Mucosa of rectum (tissue), 2 donors: ENCODE results near the gene TUBAL3.
A peak's percentile ranks its signal among the peaks of the same experiment; 100 is the strongest.

Experiments used
- H3K27ac ChIP-seq, 2 donors: one replicate each; pipeline ENCODE4 v1.7.0; 2013; ENCODE audit warnings: inconsistent platforms in 2 of 2, low read depth in 2 of 2, low read length in 2 of 2
- H3K27me3 ChIP-seq, 2 donors: one replicate each; pipeline ENCODE4 v1.7.0; 2013; ENCODE audit warnings: low read length in 2 of 2; ENCODE audit not compliant: control insufficient read depth in 2 of 2, insufficient read depth in 2 of 2
- H3K36me3 ChIP-seq, 2 donors: one replicate each; pipeline ENCODE4 v1.7.0; 2013; ENCODE audit warnings: low read length in 2 of 2; ENCODE audit not compliant: control insufficient read depth in 2 of 2, insufficient read depth in 2 of 2
- H3K4me1 ChIP-seq, 2 donors: one replicate each; pipeline ENCODE4 v1.7.0; 2013; ENCODE audit warnings: low read length in 2 of 2, mild to moderate bottlenecking in 1 of 2; ENCODE audit not compliant: control insufficient read depth in 2 of 2, insufficient read depth in 2 of 2
- H3K4me3 ChIP-seq, 2 donors: one replicate each; pipeline ENCODE4 v1.7.0; 2013; ENCODE audit warnings: low read length in 2 of 2
- H3K9ac ChIP-seq, 2 donors: one replicate each; pipeline ENCODE4 v1.7.0; 2013; ENCODE audit warnings: low read length in 2 of 2, low read depth in 1 of 2, mild to moderate bottlenecking in 1 of 2
- H3K9me3 ChIP-seq, 2 donors: one replicate each; pipeline ENCODE4 v1.7.0; 2013; ENCODE audit warnings: low read length in 2 of 2; ENCODE audit not compliant: control insufficient read depth in 2 of 2
- donor health status: healthy.
- donor health status: Normal muscosa, but diverticular disease.

The TUBAL3 gene

GRCh38 chr10:5404208-5405041, at the start of gene TUBAL3:
TSS of gene TUBAL3 (minus strand) at chr10:5404828. CDS start at chr10:5404792, 36 bp downstream.
- Histone ChIP-seq H3K36me3 (no peaks in the 10 kb centered on the region), H3K4me1 (peaks cover 0 to 3% of the 10 kb centered on the region in 2 donors), H3K4me3 (peak within 1 kb of the TSS; percentile 50 to 72), H3K9ac (peak within 1 kb of the TSS in 1 of 2 donors; percentile 44), H3K27me3 (no peaks in the 10 kb centered on the region), H3K27ac (peak within 1 kb of the TSS; percentile 35 to 68), H3K9me3 (no peaks in the 10 kb centered on the region)

GRCh38 chr10:5453749-5454489, 49.3 kb upstream of the TUBAL3 start:
- Histone ChIP-seq H3K9ac (no peak overlapping the region), H3K27ac (no peak overlapping the region), H3K27me3 (no peaks in the 10 kb centered on the region), H3K4me1 (peaks cover 2 to 18% of the 10 kb centered on the region in 2 donors), H3K4me3 (no peak overlapping the region), H3K9me3 (no peaks in the 10 kb centered on the region), H3K36me3 (peaks cover 59% of the 10 kb centered on the region in 2 donors)

- H3K4me1 ChIP-seq = peaks cover 5 to 21% of the 10 kb centered on the region in 2 donors
- H3K27me3 ChIP-seq = no peaks in the 10 kb centered on the region
- peak overlapping the region; percentile 40 to 92 for H3K4me3 ChIP-seq
- peaks cover 34 to 35% of the 10 kb centered on the region in 2 donors for H3K36me3 ChIP-seq
- H3K9ac ChIP-seq = peak overlapping the region in 1 of 2 donors; percentile 52
- H3K27ac ChIP-seq = peak overlapping the region in 1 of 2 donors; percentile 52
- no peaks in the 10 kb centered on the region for H3K9me3 ChIP-seq
These were observed 46.2 kb upstream of the TUBAL3 start for GRCh38 chr10:5450605-5451384.

GRCh38 chr10:5449823-5450222, 45.2 kb upstream of the TUBAL3 start:
- Histone ChIP-seq H3K36me3 (peaks cover 25 to 27% of the 10 kb centered on the region in 2 donors), H3K4me3 (peak overlapping the region; percentile 48 to 92), H3K4me1 (peaks cover 5 to 30% of the 10 kb centered on the region in 2 donors), H3K27me3 (no peaks in the 10 kb centered on the region), H3K27ac (peak overlapping the region; percentile 56 to 81), H3K9me3 (no peaks in the 10 kb centered on the region), H3K9ac (peak overlapping the region; percentile 53 to 98)

GRCh38 chr10:5449227-5449626, 44.6 kb upstream of the TUBAL3 start:
- Histone ChIP-seq H3K9ac (peak overlapping the region; percentile 56 to 98), H3K27me3 (no peaks in the 10 kb centered on the region), H3K27ac (peak overlapping the region; percentile 79 to 98), H3K4me1 (peaks cover 5 to 36% of the 10 kb centered on the region in 2 donors), H3K9me3 (no peaks in the 10 kb centered on the region), H3K36me3 (peaks cover 19 to 21% of the 10 kb centered on the region in 2 donors), H3K4me3 (peak overlapping the region; percentile 92 to 95)

GRCh38 chr10:5448333-5449001, 43.8 kb upstream of the TUBAL3 start:
- peaks cover 11 to 13% of the 10 kb centered on the region in 2 donors for H3K36me3 ChIP-seq
- peak overlapping the region; percentile 94 to 98 for H3K27ac ChIP-seq
- H3K4me3 ChIP-seq = peak overlapping the region; percentile 92 to 95
- no peaks in the 10 kb centered on the region for H3K27me3 ChIP-seq
- no peaks in the 10 kb centered on the region for H3K9me3 ChIP-seq
- peaks cover 9 to 42% of the 10 kb centered on the region in 2 donors for H3K4me1 ChIP-seq
- H3K9ac ChIP-seq = peak overlapping the region; percentile 89 to 98

GRCh38 chr10:5447611-5448071, 43.0 kb upstream of the TUBAL3 start:
- no peaks in the 10 kb centered on the region for H3K9me3 ChIP-seq
- H3K36me3 ChIP-seq = peaks cover 5% of the 10 kb centered on the region in 2 donors
- peak overlapping the region; percentile 94 to 98 for H3K27ac ChIP-seq
- H3K27me3 ChIP-seq = no peaks in the 10 kb centered on the region
- H3K4me1 ChIP-seq = peaks cover 9 to 48% of the 10 kb centered on the region in 2 donors
- H3K9ac ChIP-seq = peak overlapping the region; percentile 89 to 98
- H3K4me3 ChIP-seq = peak overlapping the region; percentile 92 to 95

GRCh38 chr10:5447056-5447455, 42.4 kb upstream of the TUBAL3 start:
- Histone ChIP-seq H3K9me3 (no peaks in the 10 kb centered on the region), H3K36me3 (no peaks in the 10 kb centered on the region), H3K27ac (peak overlapping the region; percentile 94 to 98), H3K9ac (peak overlapping the region; percentile 89 to 98), H3K4me1 (peaks cover 12 to 46% of the 10 kb centered on the region in 2 donors), H3K27me3 (no peaks in the 10 kb centered on the region), H3K4me3 (peak overlapping the region; percentile 92 to 95)

DNA sequence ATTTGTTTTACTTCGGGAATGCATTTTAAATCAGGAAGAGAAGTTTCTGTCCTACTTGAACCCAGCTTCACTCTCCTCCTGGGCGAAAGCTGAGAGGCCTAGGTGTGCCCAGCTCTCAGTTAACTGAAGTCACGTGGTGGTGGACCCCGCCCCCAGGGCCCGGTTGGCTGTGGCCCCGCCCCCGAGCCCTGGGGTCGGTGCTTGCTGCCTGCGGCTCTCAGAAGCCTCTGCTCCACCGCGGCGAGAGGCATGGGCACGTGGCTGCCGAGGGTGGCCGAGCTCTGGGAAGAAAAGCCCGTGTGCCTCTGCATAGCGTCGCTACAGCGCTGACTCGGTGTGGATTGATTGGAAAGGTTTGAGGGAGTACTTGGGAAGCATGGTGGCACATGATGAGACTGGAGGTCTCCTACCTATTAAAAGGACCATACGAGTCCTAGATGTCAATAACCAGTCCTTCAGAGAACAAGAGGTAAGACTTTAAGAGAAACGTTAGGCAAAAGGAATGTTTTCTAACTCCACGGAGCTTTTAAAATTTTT, 41.8 kb upstream of the TUBAL3 start:
- Histone ChIP-seq H3K9ac (peak overlapping the region; percentile 89 to 98), H3K27me3 (no peaks in the 10 kb centered on the region), H3K27ac (peak overlapping the region; percentile 94 to 98), H3K9me3 (no peaks in the 10 kb centered on the region), H3K36me3 (no peaks in the 10 kb centered on the region), H3K4me3 (peak overlapping the region; percentile 92 to 95), H3K4me1 (peaks cover 12 to 43% of the 10 kb centered on the region in 2 donors)
